ELR (cell line): ENCODE measurements around the gene OPCML.

Experiments used
- DNase-seq: peaks from one replicate; pipeline ENCODE4 v3.0.0-alpha.2; 2015; ENCODE audit warnings: low read depth

The OPCML gene

GRCh38 chr11:132886335-132886734 is 646.0 kb downstream of the OPCML start:
- peak; percentile 91 for DNase-seq

- no peak for DNase-seq
Measured at GRCh38 chr11:132883241-132883640, 649.1 kb downstream of the OPCML start.

- DNase-seq, result no peak
Measured at GRCh38 chr11:132881622-132882021, 650.7 kb downstream of the OPCML start.

GRCh38 chr11:132878111-132878510 is 654.2 kb downstream of the OPCML start:
- DNase-seq, result no peak

GRCh38 chr11:132876705-132877104 is 655.6 kb downstream of the OPCML start:
- no peak for DNase-seq

- DNase-seq, result peak; percentile 9
Measured at GRCh38 chr11:132876239-132876638, 656.1 kb downstream of the OPCML start.

GRCh38 chr11:132874638-132875037 is 657.7 kb downstream of the OPCML start:
- DNase-seq, result peak; percentile 90

GRCh38 chr11:132873841-132874240 is 658.5 kb downstream of the OPCML start:
- no peak for DNase-seq

GRCh38 chr11:132872211-132872610 is 660.1 kb downstream of the OPCML start:
- DNase-seq, result no peak

GRCh38 chr11:132866783-132867545 is 665.3 kb downstream of the OPCML start:
- no peak for DNase-seq

- no peak for DNase-seq
Measured at GRCh38 chr11:132865623-132866022, 666.7 kb downstream of the OPCML start.

GRCh38 chr11:132864811-132865576 is 667.3 kb downstream of the OPCML start:
- no peak for DNase-seq

- no peak for DNase-seq
Measured at GRCh38 chr11:132862933-132863332, 669.4 kb downstream of the OPCML start.

- DNase-seq, result no peak
Measured at GRCh38 chr11:132862137-132862536, 670.2 kb downstream of the OPCML start.

- no peak for DNase-seq
Measured at GRCh38 chr11:132859306-132859705, 673.0 kb downstream of the OPCML start.

GRCh38 chr11:132858223-132858622 is 674.1 kb downstream of the OPCML start:
- peak; percentile 61 for DNase-seq

GRCh38 chr11:132856032-132856431 is 676.3 kb downstream of the OPCML start:
- DNase-seq, result no peak

GRCh38 chr11:132855516-132855915 is 676.8 kb downstream of the OPCML start:
- peak; percentile 17 for DNase-seq

- no peak for DNase-seq
Measured at GRCh38 chr11:132853886-132854285, 678.4 kb downstream of the OPCML start.

- DNase-seq, result no peak
Measured at GRCh38 chr11:132852361-132852760, 679.9 kb downstream of the OPCML start.

GRCh38 chr11:132851247-132851646 is 681.1 kb downstream of the OPCML start:
- DNase-seq, result no peak

- no peak for DNase-seq
Measured at GRCh38 chr11:132850266-132850665, 682.0 kb downstream of the OPCML start.

- no peak for DNase-seq
Measured at GRCh38 chr11:132848336-132848735, 684.0 kb downstream of the OPCML start.
